Measurements from ENCODE around the gene KPTN. TPM values are rescaled to one million over a fixed set of nuclear protein-coding genes. Genes with fewer than 3 reads are reported as not detected.

KPTN gene
- total RNA-seq, 4 donors from 2014 or later, result 3.9 to 7.2 (median 4.1) TPM

DNA sequence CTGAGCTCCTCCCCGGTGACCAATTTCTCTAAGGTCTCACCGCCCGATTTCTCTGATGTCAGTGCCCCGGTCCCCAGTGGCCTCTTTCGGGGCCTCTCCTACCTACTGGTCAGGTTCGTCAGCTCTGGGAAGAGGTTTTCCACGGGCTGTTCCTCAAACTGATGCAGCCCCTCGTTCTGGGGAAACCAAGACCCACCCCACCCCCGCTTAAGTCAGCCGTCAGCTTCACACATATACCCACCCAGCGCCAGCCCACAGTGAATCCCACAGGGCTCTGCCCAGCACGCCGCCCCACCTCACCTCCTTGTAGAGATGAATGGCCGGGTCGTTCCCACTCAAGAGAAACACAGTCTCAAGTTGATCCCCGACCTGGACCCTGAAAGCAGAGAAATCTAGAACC is 3.4 kb downstream of the KPTN start:
- TF ChIP-seq, protein P1, sequence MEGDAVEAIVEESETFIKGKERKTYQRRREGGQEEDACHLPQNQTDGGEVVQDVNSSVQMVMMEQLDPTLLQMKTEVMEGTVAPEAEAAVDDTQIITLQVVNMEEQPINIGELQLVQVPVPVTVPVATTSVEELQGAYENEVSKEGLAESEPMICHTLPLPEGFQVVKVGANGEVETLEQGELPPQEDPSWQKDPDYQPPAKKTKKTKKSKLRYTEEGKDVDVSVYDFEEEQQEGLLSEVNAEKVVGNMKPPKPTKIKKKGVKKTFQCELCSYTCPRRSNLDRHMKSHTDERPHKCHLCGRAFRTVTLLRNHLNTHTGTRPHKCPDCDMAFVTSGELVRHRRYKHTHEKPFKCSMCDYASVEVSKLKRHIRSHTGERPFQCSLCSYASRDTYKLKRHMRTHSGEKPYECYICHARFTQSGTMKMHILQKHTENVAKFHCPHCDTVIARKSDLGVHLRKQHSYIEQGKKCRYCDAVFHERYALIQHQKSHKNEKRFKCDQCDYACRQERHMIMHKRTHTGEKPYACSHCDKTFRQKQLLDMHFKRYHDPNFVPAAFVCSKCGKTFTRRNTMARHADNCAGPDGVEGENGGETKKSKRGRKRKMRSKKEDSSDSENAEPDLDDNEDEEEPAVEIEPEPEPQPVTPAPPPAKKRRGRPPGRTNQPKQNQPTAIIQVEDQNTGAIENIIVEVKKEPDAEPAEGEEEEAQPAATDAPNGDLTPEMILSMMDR (IDR thresholded peaks at IDR 0.05; ENCODE audit: low read depth), result no peak

DNA sequence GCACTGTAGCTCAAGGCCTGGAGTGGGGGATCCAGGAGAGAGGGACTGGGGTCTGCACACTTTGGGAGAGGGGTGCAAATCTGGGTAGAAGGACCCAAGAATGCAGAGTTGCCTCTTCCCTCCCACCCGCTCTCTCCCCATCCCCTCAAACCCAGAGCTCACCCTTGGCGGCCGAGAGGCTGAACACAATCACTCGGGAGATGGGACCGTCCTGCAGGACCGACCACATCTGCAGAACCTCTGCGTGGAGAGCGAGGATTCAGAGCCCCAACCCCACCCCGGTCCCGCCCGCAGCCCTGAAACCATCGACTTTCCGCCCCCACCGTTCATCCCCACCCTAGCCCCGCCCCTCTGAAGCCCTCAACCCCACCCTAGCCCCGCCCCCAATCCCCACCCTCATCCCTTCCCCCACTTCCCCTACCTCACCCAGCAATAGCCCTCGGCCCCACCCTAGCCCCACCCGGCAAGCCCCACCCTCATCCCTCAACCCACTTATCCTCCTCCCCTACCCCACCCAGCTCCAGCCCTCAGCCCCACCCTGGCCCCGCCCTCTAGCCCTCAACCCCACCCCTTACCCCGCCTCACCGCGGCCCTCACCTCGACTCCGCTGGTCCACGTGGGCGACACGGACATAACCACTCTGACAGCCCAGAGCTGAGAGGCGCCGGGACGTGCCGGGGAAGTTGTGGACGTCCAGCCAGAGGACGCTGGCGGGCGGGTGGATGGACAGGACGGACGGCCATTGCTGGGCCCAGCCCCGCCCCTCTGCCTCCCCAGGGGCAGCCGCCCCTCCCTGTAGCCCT is 4.1 kb downstream of the KPTN start:
- TF ChIP-seq, protein P1 (IDR thresholded peaks at IDR 0.05; ENCODE audit: low read depth), result no peak

GRCh38 chr19:47476438-47476972 is 7.5 kb downstream of the KPTN start:
- TF ChIP-seq, protein P1 (IDR thresholded peaks at IDR 0.05; ENCODE audit: low read depth), result no peak

- TF ChIP-seq, protein P1 (IDR thresholded peaks at IDR 0.05; ENCODE audit: low read depth), result no peak
These were observed 8.6 kb downstream of the KPTN start for GRCh38 chr19:47475465-47475864.

- TF ChIP-seq, protein P1 (IDR thresholded peaks at IDR 0.05; ENCODE audit: low read depth), result no peak
These were observed 10.7 kb downstream of the KPTN start for GRCh38 chr19:47473336-47473735.

- TF ChIP-seq, protein P1 (IDR thresholded peaks at IDR 0.05; ENCODE audit: low read depth), result no peak
These were observed 12.1 kb downstream of the KPTN start, which contains the start of gene SLC8A2 for GRCh38 chr19:47471733-47472457. SLC8A2 (minus strand) TSS chr19:47471893; CDS start chr19:47466403, 5,490 bp downstream.

DNA sequence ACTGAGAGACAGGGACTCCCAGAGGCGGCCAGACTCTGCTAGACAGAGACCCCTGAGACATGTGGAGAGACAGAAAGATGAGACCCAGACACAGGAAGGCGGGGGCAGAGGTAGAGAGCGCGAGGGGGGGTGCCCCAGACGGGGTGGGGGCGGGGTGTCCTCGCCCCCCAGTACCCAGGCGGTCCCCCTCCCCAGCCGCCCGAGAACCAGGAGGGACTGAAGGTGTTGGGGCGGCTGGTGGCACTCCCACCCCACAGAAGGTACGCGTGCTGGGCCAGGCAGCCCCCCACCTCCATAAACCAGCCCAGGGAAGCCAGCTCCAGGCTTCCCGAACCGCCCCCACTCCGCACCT is 12.7 kb downstream of the KPTN start:
- TF ChIP-seq, protein P1 (IDR thresholded peaks at IDR 0.05; ENCODE audit: low read depth), result no peak

All from subcutaneous adipose tissue (tissue), 4 donors.